ENCODE data around the gene TCF4.

Gene TCF4

GRCh38 chr18:55390898-55391297, 197.1 kb downstream of the TCF4 start:
- Mint-ChIP-seq H3K9me3 (no peaks in the 10 kb centered on the region), H3K27me3 (ENCODE audit: low read depth) (no peaks in the 10 kb centered on the region), H3K27ac (no peak overlapping the region), H3K4me3 (no peak overlapping the region), H3K4me1 (ENCODE audit: low read depth) (no peaks in the 10 kb centered on the region), H3K36me3 (ENCODE audit: low read depth) (no peaks in the 10 kb centered on the region)

DNA sequence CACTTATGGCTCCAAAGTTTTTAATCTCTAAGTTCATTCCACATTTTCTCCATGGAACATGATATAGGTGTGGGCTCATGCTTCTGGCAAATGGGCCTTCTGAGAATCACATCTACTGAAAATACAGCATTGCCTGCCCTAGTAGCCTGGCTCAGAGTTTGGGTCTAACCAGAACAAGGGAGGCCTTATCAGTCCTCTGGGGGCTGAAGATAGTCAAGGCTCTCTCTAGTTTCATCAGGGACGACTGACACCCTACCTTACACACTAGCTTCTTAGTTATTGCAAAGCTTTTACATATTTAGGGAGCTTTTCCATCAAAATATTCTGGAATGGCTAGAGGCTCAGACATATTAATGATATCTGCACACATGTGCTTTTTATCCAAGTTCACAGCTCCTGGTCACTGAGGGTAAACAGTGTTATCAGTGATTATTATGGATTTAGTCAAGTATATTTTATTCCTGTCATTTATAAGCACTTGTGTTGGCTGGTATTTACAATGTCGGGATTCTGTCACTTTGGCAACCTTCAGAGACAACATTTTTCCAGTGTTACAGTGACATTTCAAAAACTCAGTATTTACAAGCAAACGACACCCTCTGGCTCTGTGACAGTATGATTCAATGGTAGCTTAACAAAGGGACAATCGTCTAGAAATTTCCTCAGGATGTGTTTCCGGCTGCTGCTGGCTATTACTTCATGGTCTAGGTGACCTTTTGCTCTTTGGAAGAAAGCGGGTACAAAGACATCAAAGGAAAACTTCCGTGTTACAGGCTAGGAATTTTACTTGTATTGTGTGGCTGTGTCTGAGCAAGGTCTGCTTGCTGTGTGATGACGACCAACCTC, 200.6 kb downstream of the TCF4 start:
- Mint-ChIP-seq H3K27me3 (ENCODE audit: low read depth) (no peaks in the 10 kb centered on the region), H3K4me1 (ENCODE audit: low read depth) (no peaks in the 10 kb centered on the region), H3K36me3 (ENCODE audit: low read depth) (no peaks in the 10 kb centered on the region), H3K9me3 (no peaks in the 10 kb centered on the region), H3K27ac (no peak overlapping the region), H3K4me3 (no peak overlapping the region)

GRCh38 chr18:55386545-55386944, 201.4 kb downstream of the TCF4 start:
- no peaks in the 10 kb centered on the region for H3K36me3 Mint-ChIP-seq (ENCODE audit: low read depth)
- H3K9me3 Mint-ChIP-seq: no peaks in the 10 kb centered on the region
- no peak overlapping the region for H3K27ac Mint-ChIP-seq
- no peaks in the 10 kb centered on the region for H3K27me3 Mint-ChIP-seq (ENCODE audit: low read depth)
- H3K4me3 Mint-ChIP-seq: no peak overlapping the region
- H3K4me1 Mint-ChIP-seq (ENCODE audit: low read depth): no peaks in the 10 kb centered on the region

DNA sequence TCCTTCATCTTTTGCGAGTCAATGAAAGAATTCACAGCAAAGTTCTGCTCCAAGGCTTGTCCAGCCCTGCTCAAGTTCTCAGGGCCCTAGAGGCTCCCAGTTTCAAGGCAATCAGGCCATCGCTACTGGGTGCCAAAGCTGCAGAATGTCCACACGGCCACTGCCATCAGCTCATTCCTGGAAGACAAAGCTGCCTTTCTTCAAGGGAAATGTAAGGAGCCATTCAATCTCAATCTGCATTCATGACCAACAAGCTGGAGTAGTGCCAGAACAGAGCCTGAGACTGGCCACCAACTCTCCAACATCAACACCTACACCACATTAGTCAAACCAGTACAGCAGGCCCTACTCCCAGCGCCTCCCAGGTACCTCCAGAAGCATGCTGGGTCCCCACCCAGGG, 202.2 kb downstream of the TCF4 start:
- Mint-ChIP-seq H3K9me3 (no peaks in the 10 kb centered on the region), H3K4me1 (ENCODE audit: low read depth) (no peaks in the 10 kb centered on the region), H3K27me3 (ENCODE audit: low read depth) (no peaks in the 10 kb centered on the region), H3K27ac (no peak overlapping the region), H3K4me3 (no peak overlapping the region), H3K36me3 (ENCODE audit: low read depth) (no peaks in the 10 kb centered on the region)

- Mint-ChIP-seq H3K4me1 (ENCODE audit: low read depth) (no peaks in the 10 kb centered on the region), H3K36me3 (ENCODE audit: low read depth) (no peaks in the 10 kb centered on the region), H3K27me3 (ENCODE audit: low read depth) (no peaks in the 10 kb centered on the region), H3K4me3 (no peak overlapping the region), H3K27ac (no peak overlapping the region), H3K9me3 (no peaks in the 10 kb centered on the region)
These were observed 203.3 kb downstream of the TCF4 start for GRCh38 chr18:55384551-55385275.

DNA sequence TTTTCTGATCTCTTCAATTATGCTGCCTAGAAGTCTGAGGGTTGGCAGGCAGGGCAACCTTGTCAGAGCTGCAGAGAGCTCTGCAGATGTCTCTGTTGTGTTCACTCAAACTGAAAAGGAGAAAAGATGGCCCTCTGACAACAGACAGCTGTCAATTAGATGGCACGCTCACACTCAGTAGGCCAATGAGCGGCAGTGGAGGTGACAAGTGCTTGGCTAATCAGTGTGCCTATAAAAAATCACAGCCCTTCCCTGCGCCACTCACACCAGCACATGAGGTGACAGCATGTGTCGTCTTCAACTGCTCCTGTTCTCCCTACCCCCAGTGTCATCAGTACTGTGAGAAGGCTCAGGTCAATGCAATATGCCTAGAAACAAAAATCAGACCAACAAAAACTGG, 203.9 kb downstream of the TCF4 start:
- Mint-ChIP-seq H3K9me3 (no peaks in the 10 kb centered on the region), H3K27me3 (ENCODE audit: low read depth) (no peaks in the 10 kb centered on the region), H3K4me3 (no peak overlapping the region), H3K27ac (no peak overlapping the region), H3K4me1 (ENCODE audit: low read depth) (no peaks in the 10 kb centered on the region), H3K36me3 (ENCODE audit: low read depth) (no peaks in the 10 kb centered on the region)

GRCh38 chr18:55382277-55382805, 205.7 kb downstream of the TCF4 start:
- Mint-ChIP-seq H3K27me3 (ENCODE audit: low read depth) (no peaks in the 10 kb centered on the region), H3K4me3 (no peak overlapping the region), H3K27ac (no peak overlapping the region), H3K9me3 (no peaks in the 10 kb centered on the region), H3K4me1 (ENCODE audit: low read depth) (no peaks in the 10 kb centered on the region), H3K36me3 (ENCODE audit: low read depth) (no peaks in the 10 kb centered on the region)

DNA sequence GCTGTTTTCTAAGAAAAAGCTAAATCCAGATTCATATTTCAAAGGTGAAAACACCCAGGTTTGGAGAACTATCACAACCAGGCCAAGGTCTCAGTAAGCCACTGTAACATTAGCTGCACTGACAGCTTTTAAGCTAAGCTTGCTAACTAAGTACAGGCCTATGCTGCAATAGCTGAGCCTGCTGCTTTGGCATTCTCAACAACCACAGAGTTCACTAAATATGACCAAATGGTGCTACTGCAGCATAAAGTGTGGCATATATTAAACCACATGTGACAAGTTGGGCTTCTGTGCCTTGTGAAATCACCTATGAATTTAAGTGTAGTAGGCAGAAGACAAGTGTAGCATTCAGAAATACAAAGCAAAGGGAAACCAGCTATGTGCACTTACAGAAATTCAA, 206.7 kb downstream of the TCF4 start:
- H3K4me3 Mint-ChIP-seq: no peak overlapping the region

DNA sequence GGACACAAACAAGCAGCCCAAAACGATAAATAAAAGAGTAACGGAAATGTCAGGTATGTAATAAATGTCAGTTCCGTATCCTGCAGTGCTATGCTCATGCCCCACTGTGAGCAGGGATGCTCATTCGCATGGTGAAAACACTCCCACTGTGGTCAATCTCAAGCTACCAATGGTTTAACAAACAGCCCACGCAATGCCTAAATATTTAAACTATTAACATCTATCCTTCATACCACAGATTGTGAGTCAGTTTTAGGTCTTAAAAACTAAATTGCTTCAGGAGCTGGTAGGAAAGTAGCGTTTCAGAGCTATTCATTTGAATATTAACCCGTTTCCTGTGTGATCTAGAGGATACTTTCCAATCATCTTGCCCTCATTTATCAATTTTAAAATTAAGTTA, 207.4 kb downstream of the TCF4 start:
- Mint-ChIP-seq H3K27ac (no peak overlapping the region), H3K9me3 (no peaks in the 10 kb centered on the region), H3K4me1 (ENCODE audit: low read depth) (no peaks in the 10 kb centered on the region), H3K36me3 (ENCODE audit: low read depth) (no peaks in the 10 kb centered on the region), H3K4me3 (no peak overlapping the region), H3K27me3 (ENCODE audit: low read depth) (no peaks in the 10 kb centered on the region)

More for the DNA sequence above, 206.7 kb downstream of the TCF4 start:
- H3K27me3 Mint-ChIP-seq (ENCODE audit: low read depth): no peaks in the 10 kb centered on the region
- no peaks in the 10 kb centered on the region for H3K9me3 Mint-ChIP-seq
- no peak overlapping the region for H3K27ac Mint-ChIP-seq
- no peaks in the 10 kb centered on the region for H3K36me3 Mint-ChIP-seq (ENCODE audit: low read depth)
- no peaks in the 10 kb centered on the region for H3K4me1 Mint-ChIP-seq (ENCODE audit: low read depth)

GRCh38 chr18:55376387-55376786, 211.6 kb downstream of the TCF4 start:
- no peaks in the 10 kb centered on the region for H3K36me3 Mint-ChIP-seq (ENCODE audit: low read depth)
- H3K4me1 Mint-ChIP-seq (ENCODE audit: low read depth): no peaks in the 10 kb centered on the region
- H3K27me3 Mint-ChIP-seq (ENCODE audit: low read depth): no peaks in the 10 kb centered on the region
- H3K27ac Mint-ChIP-seq: no peak overlapping the region
- no peak overlapping the region for H3K4me3 Mint-ChIP-seq
- no peaks in the 10 kb centered on the region for H3K9me3 Mint-ChIP-seq

GRCh38 chr18:55375930-55376329, 212.1 kb downstream of the TCF4 start:
- Mint-ChIP-seq H3K4me3 (no peak overlapping the region), H3K36me3 (ENCODE audit: low read depth) (no peaks in the 10 kb centered on the region), H3K27ac (no peak overlapping the region), H3K27me3 (ENCODE audit: low read depth) (no peaks in the 10 kb centered on the region), H3K4me1 (ENCODE audit: low read depth) (no peaks in the 10 kb centered on the region), H3K9me3 (no peaks in the 10 kb centered on the region)

DNA sequence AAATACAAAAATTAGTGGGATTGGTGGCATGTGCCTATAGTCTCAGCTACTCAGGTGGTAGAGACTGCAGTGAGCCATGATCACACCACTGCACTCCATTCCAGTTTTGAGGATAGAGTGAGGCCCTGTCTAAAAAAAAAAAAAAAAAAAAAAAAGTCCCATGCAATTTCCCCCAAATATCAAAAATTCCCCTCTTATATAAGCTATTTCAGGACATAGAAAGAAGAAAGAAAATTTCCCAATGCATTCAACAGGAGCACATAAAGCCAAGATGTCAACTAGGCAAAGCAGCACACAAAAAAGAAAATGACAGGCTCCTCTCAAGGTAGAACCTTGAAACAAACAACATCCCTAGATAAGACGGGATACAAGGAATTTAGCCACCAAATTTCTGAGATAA, 213.3 kb downstream of the TCF4 start:
- no peaks in the 10 kb centered on the region for H3K36me3 Mint-ChIP-seq (ENCODE audit: low read depth)
- no peak overlapping the region for H3K27ac Mint-ChIP-seq
- H3K9me3 Mint-ChIP-seq: no peaks in the 10 kb centered on the region
- H3K4me3 Mint-ChIP-seq: no peak overlapping the region
- H3K4me1 Mint-ChIP-seq (ENCODE audit: low read depth): no peaks in the 10 kb centered on the region
- H3K27me3 Mint-ChIP-seq (ENCODE audit: low read depth): no peaks in the 10 kb centered on the region

- H3K36me3 Mint-ChIP-seq (ENCODE audit: low read depth): no peaks in the 10 kb centered on the region
- H3K9me3 Mint-ChIP-seq: no peaks in the 10 kb centered on the region
These were observed 215.8 kb downstream of the TCF4 start for GRCh38 chr18:55372209-55372608.

GRCh38 chr18:55370936-55371335, 217.1 kb downstream of the TCF4 start:
- no peak overlapping the region for H3K4me3 Mint-ChIP-seq
- H3K4me1 Mint-ChIP-seq (ENCODE audit: low read depth): no peaks in the 10 kb centered on the region
- no peak overlapping the region for H3K27ac Mint-ChIP-seq
- H3K27me3 Mint-ChIP-seq (ENCODE audit: low read depth): no peaks in the 10 kb centered on the region
- H3K36me3 Mint-ChIP-seq (ENCODE audit: low read depth): no peaks in the 10 kb centered on the region
- no peaks in the 10 kb centered on the region for H3K9me3 Mint-ChIP-seq

More at GRCh38 chr18:55372209-55372608, 215.8 kb downstream of the TCF4 start:
- H3K27ac Mint-ChIP-seq: no peak overlapping the region
- no peak overlapping the region for H3K4me3 Mint-ChIP-seq
- H3K4me1 Mint-ChIP-seq (ENCODE audit: low read depth): no peaks in the 10 kb centered on the region
- H3K27me3 Mint-ChIP-seq (ENCODE audit: low read depth): no peaks in the 10 kb centered on the region

GRCh38 chr18:55369346-55369745, 218.6 kb downstream of the TCF4 start:
- Mint-ChIP-seq H3K27ac (no peak overlapping the region), H3K4me3 (no peak overlapping the region), H3K27me3 (ENCODE audit: low read depth) (no peaks in the 10 kb centered on the region), H3K4me1 (ENCODE audit: low read depth) (no peaks in the 10 kb centered on the region), H3K36me3 (ENCODE audit: low read depth) (no peaks in the 10 kb centered on the region), H3K9me3 (no peaks in the 10 kb centered on the region)

All from T-helper 1 cell treated with Interleukin-12 subunit alpha and Interleukin-12 subunit beta and Interleukin-4 antibody, amounts not matched to agents 30 μg/mL and 1 μg/mL, for 36 hours (primary cell).